HEK293T (cell line): Measurements from ENCODE around the gene EEF1B2.

ENCODE experiments used
- ARNT ChIP-seq: fragments of 450-650 bp; IDR thresholded peaks from 2 replicates; pipeline ENCODE4 v1.6.1; 2017; ENCODE audit warnings: mild to moderate bottlenecking
- FOXM1 ChIP-seq: fragments of 450-650 bp; IDR thresholded peaks from 2 replicates; pipeline ENCODE4 v1.6.1; 2017; ENCODE audit warnings: mild to moderate bottlenecking, borderline replicate concordance

DNA sequence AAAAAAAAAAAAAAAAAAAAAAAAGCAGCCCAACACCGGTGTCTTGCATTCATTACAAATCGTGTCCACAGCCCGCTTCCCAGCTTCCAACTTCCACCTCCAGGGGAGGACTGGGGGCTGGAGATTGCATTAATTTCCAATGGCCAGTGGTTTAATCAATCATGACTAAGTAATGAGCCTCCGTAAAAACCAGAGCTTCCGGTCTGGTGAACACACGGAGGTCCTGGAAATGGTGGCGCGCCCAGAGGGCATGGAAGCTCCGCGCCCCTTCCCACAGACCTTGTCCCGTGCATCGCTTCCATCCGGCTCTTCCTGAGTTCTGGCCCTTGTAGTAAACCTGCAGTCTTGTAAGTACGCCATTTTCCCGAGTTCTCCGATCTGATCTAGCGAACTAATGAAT lies 43.6 kb downstream of the EEF1B2 start:
- TF ChIP-seq FOXM1 (no peak), ARNT (no peak)
